ENCODE results near the gene CCNF. TPM values are rescaled to one million over a fixed set of nuclear protein-coding genes. Genes with fewer than 3 reads are reported as not detected.
A peak's percentile ranks its signal among the peaks of the same experiment; 100 is the strongest.

CCNF gene
- total and polyA plus RNA-seq, 2 of the 4 experiments (the other 2 are of a cell fraction), result 8.2 to 20.1 TPM

DNA sequence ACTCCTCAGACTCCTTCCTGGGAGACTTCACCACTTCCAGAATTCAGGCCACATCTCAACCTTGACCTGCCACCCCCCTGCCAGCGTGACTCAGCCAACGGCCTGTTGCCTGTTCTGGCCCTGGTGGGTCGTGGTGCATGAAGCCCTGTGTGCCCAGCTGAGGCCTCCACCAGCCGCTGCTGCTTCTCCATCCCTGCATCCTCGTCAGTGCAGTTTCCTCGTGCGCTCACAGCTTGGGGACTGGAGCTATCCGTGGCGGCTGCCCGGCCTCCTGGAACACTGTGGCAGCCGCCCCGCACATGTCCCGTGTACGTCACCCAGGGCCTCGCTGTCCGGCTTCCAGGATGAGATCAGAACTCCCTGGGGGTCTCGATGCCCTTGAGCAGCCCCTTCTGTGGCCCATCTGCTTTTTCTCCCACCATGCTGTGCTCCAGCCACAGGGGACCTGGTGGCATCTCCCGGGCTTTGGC, 22.6 kb downstream of the CCNF start:
- H3K4me2 ChIP-seq (ENCODE audit: low read depth, low read length), result no peak overlapping the region
- TF ChIP-seq RAD21 (IDR thresholded peaks at IDR 0.05; ENCODE audit: low read length) (no peak), POLR2A (IDR thresholded peaks at IDR 0.05; ENCODE audit: low read depth, low read length) (no peak), SMC3 (IDR thresholded peaks at IDR 0.05; ENCODE audit: low read depth, low read length) (no peak), CHD1 (IDR thresholded peaks at IDR 0.05; ENCODE audit: low read depth, low read length) (no peak), RFX5 (IDR thresholded peaks at IDR 0.05; ENCODE audit: low read depth, low read length) (no peak), NFE2L2 (IDR thresholded peaks at IDR 0.05; ENCODE audit: low read depth, low read length) (no peak), MAFK (IDR thresholded peaks at IDR 0.05; ENCODE audit: low read depth, low read length) (no peak), BHLHE40 (IDR thresholded peaks at IDR 0.05; ENCODE audit: low read depth, low read length) (no peak), MAZ (IDR thresholded peaks at IDR 0.05; ENCODE audit: borderline replicate concordance, low read depth, low read length) (no peak), FOS (IDR thresholded peaks at IDR 0.05; ENCODE audit: low read depth, low read length) (no peak), CEBPB (IDR thresholded peaks at IDR 0.05; ENCODE audit: low read depth, low read length) (no peak), RCOR1 (IDR thresholded peaks at IDR 0.05; ENCODE audit: insufficient replicate concordance, low read length) (no peak), MXI1 (IDR thresholded peaks at IDR 0.05; ENCODE audit: borderline replicate concordance, low read depth, low read length) (no peak), USF2 (IDR thresholded peaks at IDR 0.05; ENCODE audit: low read depth, low read length) (no peak), ELK1 (IDR thresholded peaks at IDR 0.05; ENCODE audit: borderline replicate concordance, low read depth, low read length) (no peak)
- TF ChIP-seq, protein P1, sequence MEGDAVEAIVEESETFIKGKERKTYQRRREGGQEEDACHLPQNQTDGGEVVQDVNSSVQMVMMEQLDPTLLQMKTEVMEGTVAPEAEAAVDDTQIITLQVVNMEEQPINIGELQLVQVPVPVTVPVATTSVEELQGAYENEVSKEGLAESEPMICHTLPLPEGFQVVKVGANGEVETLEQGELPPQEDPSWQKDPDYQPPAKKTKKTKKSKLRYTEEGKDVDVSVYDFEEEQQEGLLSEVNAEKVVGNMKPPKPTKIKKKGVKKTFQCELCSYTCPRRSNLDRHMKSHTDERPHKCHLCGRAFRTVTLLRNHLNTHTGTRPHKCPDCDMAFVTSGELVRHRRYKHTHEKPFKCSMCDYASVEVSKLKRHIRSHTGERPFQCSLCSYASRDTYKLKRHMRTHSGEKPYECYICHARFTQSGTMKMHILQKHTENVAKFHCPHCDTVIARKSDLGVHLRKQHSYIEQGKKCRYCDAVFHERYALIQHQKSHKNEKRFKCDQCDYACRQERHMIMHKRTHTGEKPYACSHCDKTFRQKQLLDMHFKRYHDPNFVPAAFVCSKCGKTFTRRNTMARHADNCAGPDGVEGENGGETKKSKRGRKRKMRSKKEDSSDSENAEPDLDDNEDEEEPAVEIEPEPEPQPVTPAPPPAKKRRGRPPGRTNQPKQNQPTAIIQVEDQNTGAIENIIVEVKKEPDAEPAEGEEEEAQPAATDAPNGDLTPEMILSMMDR (conservative IDR thresholded peaks at IDR 0.05; ENCODE audit: low read depth, low read length), result no peak
- H2BK15ac ChIP-seq (ENCODE audit: low read depth, low read length), result no peak overlapping the region
- intact Hi-C loops (cut with micrococcal nuclease), result no loop called here
- peak overlapping the region; percentile 50 for H2AK9ac ChIP-seq (replicated peaks; ENCODE audit: low read depth, low read length, poor library complexity)
- POLR2A ChIA-PET (ENCODE audit: unreplicated experiment), result no interaction called here
- no peak overlapping the region for H2BK20ac ChIP-seq (ENCODE audit: low read depth, low read length)
- H4K5ac ChIP-seq (ENCODE audit: low read depth, low read length), result no peak overlapping the region
- no peak overlapping the region for H2BK5ac ChIP-seq (ENCODE audit: low read depth, low read length, poor library complexity, severe bottlenecking)
- no peak overlapping the region for H2AK5ac ChIP-seq (ENCODE audit: low read depth, low read length)
- H3K23ac ChIP-seq (ENCODE audit: low read depth, low read length), result no peak overlapping the region
- peaks cover 8 to 55% of the 10 kb centered on the region in 2 experiments; a peak in 3 of 4 replicates for H3K79me1 ChIP-seq (ENCODE audit: low read depth in 1 of 2, low read length in 2 of 2)
- no peaks in the 10 kb centered on the region for H3K27me3 ChIP-seq (ENCODE audit: control insufficient read depth, insufficient read depth, low read length)
- no peak overlapping the region for H4K91ac ChIP-seq (ENCODE audit: insufficient read depth, low read depth, low read length)
- no peaks in the 10 kb centered on the region for H3K9me3 ChIP-seq (ENCODE audit: control insufficient read depth, insufficient read depth, low read length)
- no peak overlapping the region for H3K4me3 ChIP-seq (ENCODE audit: insufficient read depth, low read depth, low read length)
- CTCF ChIA-PET, result no interaction called here
- no peak overlapping the region for H3K14ac ChIP-seq (replicated peaks; ENCODE audit: low read depth, low read length)
- dilution Hi-C loops (cut with HindIII; ENCODE audit: low sequenced_read_pairs, unreplicated experiment), result no loop called here
- H3K9me1 ChIP-seq (ENCODE audit: insufficient read depth, low read length), result peaks cover 17% of the 10 kb centered on the region
- H4K8ac ChIP-seq (ENCODE audit: low read depth in 2 of 2, low read length in 2 of 2), result no peak overlapping the region
- no peak overlapping the region for H3K18ac ChIP-seq (ENCODE audit: low read depth, low read length)
- no peak overlapping the region for H2BK120ac ChIP-seq (ENCODE audit: low read depth, low read length)
- in situ Hi-C loops (cut with MboI; ENCODE audit: low sequenced_read_pairs), result no loop called here
- no peak for DNase-seq
- peaks cover 24% of the 10 kb centered on the region for H4K20me1 ChIP-seq (ENCODE audit: insufficient read depth, low read length)
- H3K36me3 ChIP-seq (ENCODE audit: control insufficient read depth, insufficient read depth, low read length), result peaks cover 35% of the 10 kb centered on the region
- H3K27ac ChIP-seq (ENCODE audit: insufficient read depth, low read length), result no peak overlapping the region
- ATAC-seq (ENCODE audit: low read depth), result no peak
- WGBS, 2 experiments (ENCODE audit: extremely low coverage in 2 of 2, insufficient read length in 1 of 2), result 94% methylated on average over 12 of the region's 18 CpGs; no CpG with 5 or more reads in 1 of the 2 experiments
- no TSS peak for BruUV-seq (replicated peaks)
- no peak overlapping the region for H3K56ac ChIP-seq (ENCODE audit: extremely low read depth, insufficient read depth, low read length)
- no peak overlapping the region for H3K4ac ChIP-seq (ENCODE audit: low read depth, low read length)
- peaks cover 5% of the 10 kb centered on the region for H3K4me1 ChIP-seq (ENCODE audit: control insufficient read depth, insufficient read depth, low read length)
- H2AFZ ChIP-seq (replicated peaks; ENCODE audit: low read length, poor library complexity), result no peak overlapping the region
- H3K9ac ChIP-seq (ENCODE audit: low read depth, low read length), result no peak overlapping the region

All from IMR-90 (cell line).